Inflammatory macrophage (primary cell): ENCODE results near the gene CHST8.
"Not testable (repeated sequence)": the region's sequence is repeated elsewhere in the genome, so short reads cannot be mapped to it uniquely, and the experiment has no call there.

Experiments used
- DNase-seq, 2 donors: peaks; one replicate each; pipeline ENCODE4 v3.0.0-alpha.2; 2020 to 2022
- total RNA-seq, 18 experiments: gene quantifications; one replicate each; lab custom pipeline; 2026; ENCODE audit warnings: mixed read lengths in 6 of 18, inconsistent platforms in 2 of 18; lab: John Stamatoyannopoulos, UW

CHST8 gene
- total RNA-seq, result 0 to 0.07 (median 0) reads per million in 18 experiments

GRCh38 chr19:33621811-33622504 is at the start of gene CHST8:
TSS of gene CHST8 (plus strand) at chr19:33621953. CDS start at chr19:33689262, 67,309 bp downstream.
- DNase-seq, result no peak

- no peak for DNase-seq
These were observed 48.8 kb upstream of the CHST8 start for GRCh38 chr19:33572929-33573328.

- no peak for DNase-seq
These were observed 46.9 kb upstream of the CHST8 start for GRCh38 chr19:33574824-33575223.

- no peak for DNase-seq
These were observed 43.1 kb upstream of the CHST8 start for GRCh38 chr19:33578697-33579096.

GRCh38 chr19:33580026-33580644 is 41.6 kb upstream of the CHST8 start:
- DNase-seq, result no peak

GRCh38 chr19:33580645-33581037 is 41.1 kb upstream of the CHST8 start:
- no peak for DNase-seq

- DNase-seq, result no peak
These were observed 38.8 kb upstream of the CHST8 start for GRCh38 chr19:33582914-33583313.

GRCh38 chr19:33587150-33587549 is 34.6 kb upstream of the CHST8 start:
- no peak for DNase-seq

GRCh38 chr19:33590224-33590623 is 31.5 kb upstream of the CHST8 start:
- DNase-seq, result no peak

GRCh38 chr19:33595783-33596182 is 26.0 kb upstream of the CHST8 start:
- no peak for DNase-seq

GRCh38 chr19:33601583-33601982 is 20.2 kb upstream of the CHST8 start:
- no peak for DNase-seq

GRCh38 chr19:33602576-33603204 is 19.1 kb upstream of the CHST8 start:
- no peak for DNase-seq

GRCh38 chr19:33603377-33603776 is 18.4 kb upstream of the CHST8 start:
- DNase-seq, result no peak

GRCh38 chr19:33604651-33605050 is 17.1 kb upstream of the CHST8 start:
- DNase-seq, result no peak

- DNase-seq, result not testable (repeated sequence)
These were observed 15.9 kb upstream of the CHST8 start for GRCh38 chr19:33605803-33606295.

GRCh38 chr19:33606556-33606955 is 15.2 kb upstream of the CHST8 start:
- no peak for DNase-seq

- DNase-seq, result no peak
These were observed 12.4 kb upstream of the CHST8 start for GRCh38 chr19:33609353-33609752.

- no peak for DNase-seq
These were observed 11.2 kb upstream of the CHST8 start for GRCh38 chr19:33610588-33610987.

- DNase-seq, result no peak
These were observed 8.7 kb upstream of the CHST8 start for GRCh38 chr19:33612928-33613619.

- no peak for DNase-seq
These were observed 8.1 kb upstream of the CHST8 start for GRCh38 chr19:33613620-33614000.

- no peak for DNase-seq
These were observed 5.4 kb upstream of the CHST8 start for GRCh38 chr19:33616346-33616745.

- no peak for DNase-seq
These were observed 4.9 kb upstream of the CHST8 start for GRCh38 chr19:33616857-33617256.

GRCh38 chr19:33618363-33618762 is 3.4 kb upstream of the CHST8 start:
- DNase-seq, result not testable (repeated sequence)
